Left ventricle myocardium superior (tissue), 1 donor: Measurements from ENCODE around the gene ABCF3. TPM values are rescaled to one million over a fixed set of nuclear protein-coding genes. Genes with fewer than 3 reads are reported as not detected.

Source experiments
- ATAC-seq: fragments of 200-7000 bp; cut with Tn5 transposase; one replicate; pipeline ENCODE4 v1.9.1; 2020; ENCODE audit warnings: mild to moderate bottlenecking, moderate library complexity
- DNase-seq: peaks from one replicate; pipeline ENCODE4 v3.0.0-alpha.2; 2020
- intact Hi-C: fragments of 100-400 bp; cut with micrococcal nuclease; formaldehyde crosslinking; loops from one replicate; pipeline ENCODE4 v1.11.0; 2022
- total RNA-seq: library from RNA; stranded (reverse); fragmentation: NEBNext Ultra II Directional; extraction: Animal tissue kit (Norgen Biotek cat#: 25700); gene quantifications from one replicate; pipeline ENCODE4 v1.2.1, GENCODE V29; 2021
- donor health status: DM: no; HTN: yes; CAD: no; lungs with severe emphysema.

The ABCF3 gene
- total RNA-seq, 1 donor from 2014 or later = 75.6 TPM

DNA sequence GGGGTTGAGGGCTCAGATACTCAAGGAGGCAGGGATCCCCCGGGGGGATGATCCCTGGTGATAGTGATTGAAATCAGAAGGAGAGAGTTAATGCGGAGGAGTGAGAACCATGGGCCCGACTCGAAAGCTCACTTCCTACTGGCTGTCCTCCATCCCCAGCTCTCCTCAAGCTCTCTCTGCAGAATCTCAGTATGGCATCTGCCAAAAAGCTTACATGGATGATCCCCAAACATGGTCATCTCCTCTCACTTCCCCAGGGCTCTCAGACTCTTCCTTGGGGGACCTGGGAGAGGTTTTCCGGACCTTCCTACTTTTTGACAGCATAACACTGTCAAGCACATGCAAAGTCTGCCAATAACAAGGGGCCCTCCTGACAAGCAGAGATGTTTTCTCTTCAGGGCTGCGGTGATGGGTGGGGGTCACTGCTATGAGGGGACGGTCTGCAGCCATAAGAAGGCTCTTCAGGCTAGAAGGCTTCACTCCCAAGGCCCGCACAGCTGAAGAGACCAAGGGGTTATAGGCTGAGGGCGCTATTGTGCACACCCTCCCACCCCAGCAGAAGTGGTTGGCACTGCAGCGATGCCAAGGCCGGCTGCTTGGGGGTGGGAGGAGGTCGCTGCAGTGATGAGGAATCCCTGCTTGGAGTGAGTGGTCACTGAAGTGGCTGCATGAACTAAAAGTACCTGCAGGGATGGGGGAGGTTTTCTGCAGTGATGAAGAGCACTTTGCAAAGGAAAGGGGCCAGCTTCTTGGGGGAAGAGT, 42.6 kb downstream of the ABCF3 start:
- intact Hi-C loops = no loop called here
- ATAC-seq (no peak), DNase-seq (no peak)

DNA sequence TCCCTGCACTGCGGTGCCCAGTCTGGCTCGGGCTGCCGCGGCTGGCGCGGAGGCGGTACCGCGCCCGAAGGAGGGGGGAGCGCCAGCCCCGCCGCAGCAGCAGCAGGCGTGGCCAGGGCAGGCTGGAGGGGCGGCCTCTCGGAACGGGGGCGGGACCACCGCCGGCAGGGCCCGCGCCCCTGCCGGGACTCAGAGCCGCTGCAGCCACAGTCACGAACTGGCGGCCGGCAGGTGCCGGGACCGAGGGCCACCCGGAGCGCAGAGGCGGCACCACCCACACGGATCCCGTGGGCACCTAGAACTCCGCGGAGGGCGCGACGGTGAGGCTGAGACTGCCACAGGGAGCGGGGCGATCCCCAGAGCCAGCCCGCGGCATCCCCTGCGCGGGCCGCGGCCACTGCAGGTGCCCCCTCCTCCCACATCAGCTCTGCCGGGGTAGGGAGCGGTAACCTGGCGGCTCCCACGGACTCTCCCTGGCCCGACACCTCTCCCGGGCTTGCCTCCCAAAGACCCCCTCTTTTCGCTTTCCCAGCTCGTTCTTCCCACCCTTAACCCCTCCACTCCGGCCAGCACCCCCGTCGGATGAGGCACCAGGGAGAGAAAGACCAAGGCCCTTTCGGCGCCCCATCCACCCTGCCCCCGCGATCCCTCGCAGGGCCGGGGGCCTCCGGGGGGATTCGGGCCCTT, 43.5 kb downstream of the ABCF3 start, which contains the start of gene VWA5B2:
Gene VWA5B2 (plus strand): TSS at position 192 of the 687 bp plus-strand sequence. CDS start 944 bp downstream, outside the sequence.
- intact Hi-C loops = no loop called here
- peak; percentile 96 for ATAC-seq
- peak; percentile 77 for DNase-seq

DNA sequence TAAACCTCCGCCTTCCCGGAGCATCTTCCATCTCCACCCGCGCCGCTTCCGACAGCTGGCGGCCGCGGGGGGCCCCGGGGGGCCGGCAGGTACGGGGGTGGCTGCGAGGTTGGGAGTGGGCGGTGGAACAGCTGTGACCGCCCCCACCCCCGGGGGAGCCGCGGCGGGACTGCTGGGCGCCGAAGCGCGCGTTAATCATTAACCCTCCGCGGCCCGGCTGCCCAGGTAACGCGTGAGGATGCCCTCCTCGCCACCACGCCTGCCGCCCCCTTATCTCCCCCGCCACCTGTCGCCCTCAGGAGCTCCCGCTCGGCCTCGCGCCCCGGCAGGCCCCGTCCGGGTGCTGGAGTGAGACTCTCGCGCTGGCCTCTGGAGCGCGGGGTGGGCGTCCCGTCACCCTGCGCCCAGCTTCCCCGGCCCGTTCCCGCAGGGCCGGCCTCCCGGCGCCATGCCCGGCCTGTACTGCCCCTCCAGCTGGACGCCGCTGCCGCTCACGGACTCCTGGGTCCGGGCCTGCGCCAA, 44.1 kb downstream of the ABCF3 start:
- DNase-seq (no peak), ATAC-seq (no peak)
- intact Hi-C loops = no loop called here

DNA sequence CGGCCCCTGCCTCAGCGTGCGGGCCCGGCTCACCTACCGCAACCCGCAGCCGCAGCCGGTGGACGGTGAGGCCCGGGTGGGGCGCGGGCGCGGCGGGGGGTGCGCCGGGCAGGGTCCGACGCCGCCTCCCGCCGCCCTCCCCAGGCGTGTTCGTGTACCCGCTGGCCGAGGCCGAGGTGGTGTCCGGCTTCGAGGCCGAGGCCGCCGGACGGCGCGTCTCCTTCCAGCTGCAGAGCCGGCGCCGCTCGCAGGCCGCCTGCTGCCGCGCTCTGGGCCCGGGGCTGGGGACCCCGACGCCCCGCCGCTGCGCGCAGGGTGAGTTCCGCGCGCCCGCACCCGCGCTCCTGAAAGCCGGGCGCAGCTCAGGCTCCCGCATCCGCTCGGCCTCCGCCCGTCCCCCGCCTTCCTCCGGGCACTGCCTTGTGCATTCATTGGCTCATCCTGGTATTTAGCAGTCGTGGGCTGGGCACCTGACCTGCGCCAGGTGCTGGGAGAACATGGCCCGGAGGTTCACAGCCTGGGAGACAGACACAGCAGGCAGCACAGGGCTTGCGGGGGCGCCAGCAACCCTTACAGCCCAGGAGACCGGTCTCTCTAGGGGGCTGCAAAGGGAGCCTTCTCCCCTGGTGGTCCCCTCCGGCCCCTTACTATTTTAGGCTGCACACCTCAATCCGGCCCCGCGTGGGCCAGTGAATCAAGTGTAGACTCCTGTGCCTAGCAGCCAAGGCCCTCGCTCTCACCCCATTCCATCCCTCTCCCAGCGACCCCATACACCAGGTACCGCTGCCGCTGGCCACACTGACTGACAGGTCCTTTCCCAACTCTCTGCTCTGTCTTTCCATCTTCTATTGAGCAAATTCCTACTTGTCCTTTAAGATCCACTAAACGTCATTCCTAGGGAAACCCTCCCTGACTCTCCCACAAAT, 44.9 kb downstream of the ABCF3 start:
- ATAC-seq (no peak), DNase-seq (no peak)
- intact Hi-C loops = no loop called here

DNA sequence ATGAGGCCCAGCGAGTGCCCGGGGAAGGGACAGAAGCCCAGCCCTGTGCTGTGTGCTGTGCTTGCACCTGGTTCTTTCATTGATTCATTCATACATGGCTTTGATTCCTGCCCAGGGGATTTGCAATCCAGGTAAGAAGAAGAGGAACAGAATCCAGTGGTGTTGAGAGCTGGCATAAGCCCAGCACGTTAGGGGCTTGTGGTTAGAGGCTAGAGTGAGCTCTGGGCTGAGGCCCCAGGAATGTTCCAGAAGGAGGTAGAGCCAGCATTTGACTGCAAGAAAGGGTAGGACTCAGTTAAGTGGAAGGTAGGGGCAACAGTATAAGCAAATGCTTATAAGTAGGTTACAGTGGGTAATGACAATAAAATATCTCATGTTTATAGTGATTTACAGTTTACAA, 45.7 kb downstream of the ABCF3 start:
- DNase-seq (no peak), ATAC-seq (no peak)
- intact Hi-C loops = no loop called here

DNA sequence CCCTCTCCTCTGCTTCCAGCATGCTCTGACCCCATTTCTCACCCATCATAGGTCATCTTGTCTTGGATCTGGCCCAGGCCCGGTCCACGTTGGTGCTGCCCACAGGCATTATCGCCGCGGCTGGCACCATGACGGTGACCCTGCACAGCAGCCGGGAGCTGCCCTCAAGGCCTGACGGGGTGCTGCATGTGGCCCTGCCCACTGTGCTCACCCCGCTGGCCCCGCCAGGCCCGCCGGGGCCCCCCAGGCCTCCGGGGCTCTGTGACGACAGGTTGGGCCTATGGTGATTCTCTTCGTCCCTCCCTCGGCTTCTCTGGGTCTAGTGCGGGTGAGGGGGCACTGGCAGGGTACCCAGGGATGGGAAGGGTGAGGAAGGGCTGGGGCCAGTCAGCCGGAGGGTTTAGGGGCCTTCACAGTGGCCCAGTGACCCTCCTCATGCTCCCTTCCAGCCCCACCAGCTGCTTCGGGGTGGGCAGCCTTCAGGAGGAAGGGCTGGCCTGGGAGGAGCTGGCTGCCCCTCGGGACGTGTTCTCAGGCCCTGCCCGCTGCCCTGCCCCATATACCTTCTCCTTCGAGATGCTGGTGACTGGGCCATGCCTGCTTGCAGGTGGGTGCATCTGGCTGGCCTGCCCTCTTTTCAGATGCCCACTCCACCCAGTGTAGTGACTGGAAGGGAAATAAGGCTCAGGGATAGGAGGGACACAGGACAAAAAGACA, 47.3 kb downstream of the ABCF3 start:
- intact Hi-C loops = no loop called here
- ATAC-seq (no peak), DNase-seq (no peak)

DNA sequence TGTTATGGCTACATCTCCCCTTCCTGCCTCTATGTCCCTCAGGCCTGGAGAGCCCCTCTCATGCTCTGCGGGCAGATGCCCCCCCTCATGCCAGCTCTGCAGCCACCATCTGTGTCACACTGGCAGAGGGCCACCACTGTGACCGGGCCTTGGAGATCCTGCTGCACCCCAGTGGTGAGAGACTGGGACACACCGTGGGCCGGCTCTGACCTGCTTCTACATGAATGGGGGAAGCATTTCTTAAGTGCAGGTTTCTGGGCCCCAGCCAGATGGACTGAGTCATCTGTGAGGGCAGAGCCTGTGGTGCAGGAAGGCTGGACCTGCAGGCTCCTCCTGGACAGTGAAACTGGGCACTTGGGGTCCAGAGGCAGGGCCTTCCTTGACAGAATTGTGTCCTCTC, 48.2 kb downstream of the ABCF3 start:
- no peak for ATAC-seq
- peak; percentile 44 for DNase-seq
- intact Hi-C loops = no loop called here

DNA sequence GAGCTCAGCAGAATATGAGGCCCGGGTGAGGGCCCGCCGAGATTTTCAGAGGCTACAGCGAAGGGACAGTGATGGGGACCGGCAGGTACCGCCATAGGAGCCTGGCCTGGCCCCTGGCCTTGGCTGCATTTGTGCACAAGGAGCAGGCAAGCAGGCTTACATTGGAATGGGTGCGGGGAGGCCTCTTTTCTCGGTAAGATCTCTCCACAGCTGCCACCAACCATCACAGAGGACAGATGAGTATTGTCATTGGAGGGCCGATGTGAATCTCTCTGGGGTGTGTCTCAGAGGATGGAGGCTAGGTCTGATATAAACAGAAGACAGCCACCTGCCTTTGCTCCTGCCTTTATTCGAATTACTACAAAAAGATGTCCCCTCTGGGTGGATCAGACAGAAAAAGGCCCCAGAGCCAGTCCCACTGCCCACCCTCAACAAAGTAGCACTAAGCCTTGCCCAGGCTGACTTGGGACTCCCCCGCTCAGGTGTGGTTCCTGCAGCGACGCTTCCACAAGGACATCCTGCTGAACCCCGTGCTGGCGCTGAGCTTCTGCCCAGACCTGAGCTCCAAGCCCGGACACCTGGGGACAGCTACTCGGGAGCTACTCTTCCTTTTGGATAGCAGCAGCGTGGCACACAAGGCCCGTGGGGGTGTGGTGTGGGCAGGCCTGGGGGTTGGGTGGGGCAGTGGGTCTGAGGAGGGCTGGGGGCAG, 48.8 kb downstream of the ABCF3 start:
- ATAC-seq = no peak
- intact Hi-C loops = no loop called here
- DNase-seq = no peak

DNA sequence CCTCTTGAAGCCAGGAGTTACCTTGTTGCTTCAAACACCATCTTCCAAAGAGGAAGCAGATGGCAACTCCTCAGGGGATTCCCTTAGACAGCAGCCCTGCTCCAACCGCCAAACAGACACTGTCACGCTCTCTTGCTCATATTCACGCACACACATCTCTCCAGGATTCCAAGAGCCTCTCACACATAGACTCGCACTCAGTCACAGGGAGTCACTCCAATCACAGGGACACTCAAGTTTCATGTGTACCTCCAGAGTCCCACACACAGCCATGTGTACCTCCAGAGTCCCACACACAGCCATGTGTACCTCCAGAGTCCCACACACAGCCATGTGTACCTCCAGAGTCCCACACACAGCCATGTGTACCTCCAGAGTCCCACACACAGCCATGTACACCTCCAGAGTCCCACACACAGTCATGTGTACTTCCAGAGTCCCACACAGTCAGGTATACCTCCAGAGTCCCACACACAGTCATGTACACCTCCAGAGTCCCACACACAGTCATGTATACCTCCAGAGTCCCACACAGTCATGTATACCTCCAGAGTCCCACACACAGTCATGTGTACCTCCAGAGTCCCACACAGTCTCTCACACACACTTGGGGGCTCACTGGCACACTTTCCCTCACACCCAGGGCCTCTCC, 49.5 kb downstream of the ABCF3 start:
- no peak for ATAC-seq
- intact Hi-C loops = no loop called here
- no peak for DNase-seq

DNA sequence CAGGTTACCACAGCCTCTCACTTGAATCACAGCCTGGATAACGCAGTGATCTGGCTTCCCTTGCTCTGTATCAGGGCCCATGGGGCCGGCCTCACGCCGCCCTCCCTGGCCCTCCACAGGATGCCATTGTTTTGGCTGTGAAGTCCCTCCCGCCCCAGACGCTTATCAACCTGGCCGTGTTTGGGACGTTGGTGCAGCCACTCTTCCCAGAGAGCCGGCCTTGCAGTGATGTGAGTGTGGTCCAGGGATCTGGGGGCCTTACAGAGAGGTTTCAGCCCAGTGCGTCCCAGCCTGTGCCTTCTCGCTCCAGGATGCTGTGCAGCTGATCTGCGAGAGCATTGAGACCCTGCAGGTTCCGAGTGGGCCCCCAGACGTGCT, 50.0 kb downstream of the ABCF3 start:
- DNase-seq (no peak), ATAC-seq (no peak)
- intact Hi-C loops = no loop called here

DNA sequence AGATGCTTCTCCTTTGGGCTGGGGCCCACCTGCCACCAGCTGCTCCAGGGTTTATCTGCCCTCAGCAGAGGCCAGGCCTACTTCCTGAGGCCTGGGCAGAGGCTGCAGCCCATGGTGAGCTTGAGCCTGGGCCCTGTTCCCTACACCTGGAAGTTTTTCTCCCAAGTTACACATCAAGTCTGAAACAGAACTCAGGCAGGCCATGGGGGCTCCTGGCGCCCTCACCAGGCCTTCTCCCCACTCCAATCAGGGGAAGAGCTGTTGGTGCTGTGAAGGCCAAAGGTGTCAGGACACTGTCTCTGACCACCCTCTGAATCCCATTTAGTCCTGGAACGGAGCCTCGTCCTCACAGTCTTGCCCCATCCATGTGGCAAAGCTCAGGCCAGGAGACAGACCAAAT, 50.6 kb downstream of the ABCF3 start:
- ATAC-seq (no peak), DNase-seq (no peak)
- intact Hi-C loops = no loop called here

DNA sequence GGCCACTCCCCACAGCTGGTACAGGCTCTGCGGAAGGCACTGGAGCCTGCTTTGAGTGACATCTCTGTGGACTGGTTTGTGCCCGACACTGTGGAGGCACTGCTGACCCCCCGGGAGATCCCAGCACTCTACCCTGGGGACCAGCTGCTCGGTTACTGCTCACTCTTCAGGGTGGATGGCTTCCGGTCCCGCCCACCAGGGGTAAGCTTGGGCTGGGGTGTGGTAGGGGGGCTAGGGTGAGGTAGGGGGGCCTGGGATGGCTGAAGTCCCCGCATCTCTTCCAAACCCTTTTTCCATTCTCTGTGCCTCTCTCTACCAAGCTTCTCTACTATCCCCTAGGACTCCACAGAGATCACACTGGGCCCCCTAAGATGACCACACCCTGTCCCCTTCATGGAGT, 51.2 kb downstream of the ABCF3 start:
- no peak for ATAC-seq
- intact Hi-C loops = no loop called here

DNA sequence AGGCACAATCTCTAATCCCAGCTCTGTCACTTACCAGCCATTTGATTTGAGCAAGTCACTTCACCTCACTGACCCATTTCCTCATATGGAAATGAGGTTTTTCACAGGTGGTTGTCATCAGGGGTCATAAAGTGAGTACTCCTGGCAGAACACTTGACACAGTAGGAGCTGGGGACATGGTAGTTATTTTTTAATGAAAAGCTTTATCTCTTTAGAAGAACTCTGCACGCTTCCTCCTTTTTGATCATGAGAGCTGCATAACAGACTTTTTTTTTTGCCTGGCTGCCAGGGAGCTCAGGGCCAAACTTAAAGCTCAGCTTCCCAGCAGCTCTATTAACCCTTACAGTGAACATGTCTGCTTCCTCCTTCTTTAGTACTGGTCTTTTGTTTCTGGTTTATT, 51.8 kb downstream of the ABCF3 start:
- DNase-seq (no peak), ATAC-seq (no peak)
- intact Hi-C loops = no loop called here

More for the DNA sequence above, 51.2 kb downstream of the ABCF3 start:
- DNase-seq = no peak

DNA sequence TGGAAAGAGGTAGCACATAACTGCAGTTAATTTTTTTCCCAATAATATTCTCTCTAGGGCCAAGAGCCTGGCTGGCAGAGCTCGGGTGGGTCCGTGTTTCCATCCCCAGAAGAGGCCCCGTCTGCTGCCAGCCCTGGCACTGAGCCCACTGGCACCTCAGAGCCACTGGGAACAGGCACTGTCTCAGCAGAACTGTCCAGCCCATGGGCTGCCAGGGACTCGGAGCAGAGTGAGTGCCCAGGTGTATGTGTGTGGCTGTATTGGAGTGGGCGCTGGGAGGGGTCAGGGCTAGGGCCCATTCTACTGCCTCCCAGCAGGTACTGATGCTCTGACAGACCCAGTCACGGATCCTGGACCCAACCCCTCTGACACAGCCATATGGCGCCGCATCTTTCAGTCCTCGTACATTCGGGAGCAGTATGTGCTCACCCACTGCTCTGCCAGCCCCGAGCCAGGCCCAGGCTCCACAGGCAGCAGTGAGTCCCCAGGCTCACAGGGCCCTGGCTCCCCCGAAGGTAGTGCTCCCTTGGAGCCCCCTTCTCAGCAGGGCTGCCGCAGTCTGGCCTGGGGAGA, 52.3 kb downstream of the ABCF3 start:
- ATAC-seq (no peak), DNase-seq (no peak)
- intact Hi-C loops = no loop called here

DNA sequence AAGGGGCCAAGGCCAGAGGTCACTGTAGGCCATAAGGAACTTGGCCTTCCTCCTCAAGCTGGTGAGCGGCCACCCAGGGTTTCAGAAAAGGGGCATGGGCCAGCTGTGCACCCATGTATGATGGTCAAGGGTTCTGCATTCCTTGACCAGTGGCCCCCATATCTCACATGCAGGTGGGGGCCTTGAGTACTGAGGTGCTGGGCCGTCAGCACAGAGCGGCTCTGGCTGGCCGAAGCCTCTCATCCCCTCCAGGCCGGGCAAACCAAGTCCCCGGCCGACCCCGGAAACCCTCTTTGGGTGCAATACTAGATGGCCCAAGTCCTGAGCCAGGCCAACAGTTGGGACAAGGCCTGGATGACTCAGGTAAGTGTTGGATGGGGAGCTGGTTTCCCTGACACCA, 53.2 kb downstream of the ABCF3 start:
- no peak for ATAC-seq
- intact Hi-C loops = no loop called here
- DNase-seq = no peak

DNA sequence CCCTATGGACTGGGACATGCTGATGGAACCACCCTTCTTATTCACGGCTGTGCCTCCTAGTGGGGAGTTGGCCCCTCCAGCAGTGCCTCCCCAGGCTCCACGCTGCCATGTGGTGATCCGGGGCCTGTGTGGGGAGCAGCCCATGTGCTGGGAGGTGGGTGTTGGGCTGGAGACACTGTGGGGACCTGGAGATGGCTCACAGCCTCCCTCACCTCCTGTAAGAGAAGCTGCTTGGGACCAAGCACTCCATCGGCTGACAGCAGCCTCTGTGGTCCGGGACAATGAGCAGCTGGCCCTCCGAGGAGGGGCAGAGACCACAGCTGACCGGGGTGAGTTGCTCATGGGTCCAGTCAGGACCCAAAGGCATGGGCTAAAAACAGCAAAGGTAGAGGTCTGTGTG, 53.7 kb downstream of the ABCF3 start:
- intact Hi-C loops = no loop called here
- ATAC-seq (no peak), DNase-seq (no peak)

DNA sequence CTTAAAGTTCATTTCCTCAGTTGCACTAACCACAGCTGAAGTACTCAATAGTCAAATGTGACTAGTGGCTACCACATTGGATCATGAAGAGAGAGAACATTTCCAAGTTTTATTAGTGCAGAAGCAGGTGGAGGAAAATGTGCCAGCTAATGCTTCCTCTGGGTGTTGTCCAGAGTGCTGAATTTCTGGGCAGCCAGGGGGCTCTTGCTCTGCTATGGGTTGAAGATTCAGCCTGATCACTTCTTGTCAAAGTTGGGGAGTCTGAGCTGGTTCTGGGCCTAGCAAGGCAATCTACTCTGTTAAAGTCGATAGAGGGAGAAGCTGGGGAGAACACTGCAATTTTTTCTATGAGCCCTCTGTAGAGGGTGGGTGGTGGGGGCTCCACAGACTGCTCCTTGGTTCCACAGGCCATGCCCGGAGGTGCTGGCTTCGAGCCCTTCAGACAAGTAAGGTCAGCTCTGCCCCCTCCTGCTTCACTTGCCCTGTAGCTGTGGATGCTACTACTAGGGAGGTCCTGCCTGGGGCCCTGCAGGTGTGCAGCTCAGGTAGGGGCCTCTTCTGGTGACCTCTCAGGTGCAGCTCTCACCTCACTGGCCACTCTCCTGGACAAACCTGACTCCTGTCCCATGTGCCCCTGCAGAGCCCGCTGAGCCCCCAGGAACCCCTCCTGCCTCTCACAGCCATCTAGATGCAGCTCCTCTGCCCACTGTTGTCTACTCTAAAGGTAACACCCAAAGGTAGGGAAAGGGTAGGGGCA, 54.6 kb downstream of the ABCF3 start:
- DNase-seq = no peak
- intact Hi-C loops = no loop called here
- ATAC-seq = no peak
